Large intestine (tissue), 12 donors: ENCODE data around the gene ID4. TPM values are rescaled to one million over a fixed set of nuclear protein-coding genes. Genes with fewer than 3 reads are reported as not detected.

Experiments used
- DNase-seq, 2 donors: peaks; one replicate each; pipeline versions ENCODE4 v3.0.0 to v3.0.0-alpha.2; 2013
- H3K27ac ChIP-seq: one replicate; pipeline ENCODE4 v1.5.1; 2013; ENCODE audit warnings: low read length
- H3K27me3 ChIP-seq: 2 replicates; pipeline ENCODE4 v1.6.1; 2013; ENCODE audit warnings: low read length; ENCODE audit not compliant: control insufficient read depth, insufficient read depth
- H3K36me3 ChIP-seq: 2 replicates; pipeline ENCODE4 v1.6.1; 2013; ENCODE audit warnings: low read length; ENCODE audit not compliant: control insufficient read depth, insufficient read depth
- H3K4me1 ChIP-seq: one replicate; pipeline ENCODE4 v1.6.1; 2013; ENCODE audit warnings: low read length; ENCODE audit not compliant: control insufficient read depth, insufficient read depth
- H3K4me3 ChIP-seq: one replicate; pipeline ENCODE4 v1.5.1; 2013; ENCODE audit warnings: low read length
- H3K9me3 ChIP-seq: one replicate; pipeline ENCODE4 v1.6.1; 2013; ENCODE audit warnings: mild to moderate bottlenecking, low read depth, low read length, moderate library complexity; ENCODE audit not compliant: control insufficient read depth
- WGBS: methylation state at CpG from one replicate; pipeline ENCODE4 v1.1.5; 2013; ENCODE audit warnings: low lambda C conversion rate; ENCODE audit not compliant: insufficient coverage; 5-methylcytosine and 5-hydroxymethylcytosine counted together
- long read RNA-seq, 11 donors: transcript quantifications; one replicate each; lab custom pipeline, GENCODE V29; 2026
- polyA plus RNA-seq: library from polyadenylated mRNA; unstranded; fragments of 120-200 nt; gene quantifications from one replicate; pipeline ENCODE4 v1.2.1, GENCODE V29; 2013

The ID4 gene, protein sequence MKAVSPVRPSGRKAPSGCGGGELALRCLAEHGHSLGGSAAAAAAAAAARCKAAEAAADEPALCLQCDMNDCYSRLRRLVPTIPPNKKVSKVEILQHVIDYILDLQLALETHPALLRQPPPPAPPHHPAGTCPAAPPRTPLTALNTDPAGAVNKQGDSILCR
- polyA plus RNA-seq = 41.6 TPM
- long read RNA-seq, donor 1, partial matches to known transcripts = 0 of 2 reads
- long read RNA-seq, donor 1, other reads (novel, unspliced or antisense) = 0 of 2 reads
- long read RNA-seq, donor 2, transcript ID4-201 (3 exons, 2,344 nt) = major isoform, 11 of 11 reads
- long read RNA-seq, donor 2, partial matches to known transcripts = 0 of 11 reads
- long read RNA-seq, donor 2, other reads (novel, unspliced or antisense) = 0 of 11 reads
- long read RNA-seq, donor 3, transcript ID4-201 (3 exons, 2,344 nt) = major isoform, 17 of 17 reads
- long read RNA-seq, donor 3, partial matches to known transcripts = 0 of 17 reads
- long read RNA-seq, donor 3, other reads (novel, unspliced or antisense) = 0 of 17 reads
- long read RNA-seq, donor 4, partial matches to known transcripts = 0 of 2 reads
- long read RNA-seq, donor 4, other reads (novel, unspliced or antisense) = 0 of 2 reads
- long read RNA-seq, donor 5, transcript ID4-201 (3 exons, 2,344 nt) = major isoform, 18 of 26 reads
- long read RNA-seq, donor 5, partial matches to known transcripts = 8 of 26 reads
- long read RNA-seq, donor 5, other reads (novel, unspliced or antisense) = 0 of 26 reads
- long read RNA-seq, donor 6, transcript ID4-201 (3 exons, 2,344 nt) = major isoform, 15 of 15 reads
- long read RNA-seq, donor 6, partial matches to known transcripts = 0 of 15 reads
- long read RNA-seq, donor 6, other reads (novel, unspliced or antisense) = 0 of 15 reads
- long read RNA-seq, donor 7, transcript ID4-201 (3 exons, 2,344 nt) = major isoform, 17 of 17 reads
- long read RNA-seq, donor 7, partial matches to known transcripts = 0 of 17 reads
- long read RNA-seq, donor 7, other reads (novel, unspliced or antisense) = 0 of 17 reads
- long read RNA-seq, donor 8, transcript ID4-201 (3 exons, 2,344 nt) = major isoform, 11 of 11 reads
- long read RNA-seq, donor 8, partial matches to known transcripts = 0 of 11 reads
- long read RNA-seq, donor 8, other reads (novel, unspliced or antisense) = 0 of 11 reads
- long read RNA-seq, donor 9, transcript ID4-201 (3 exons, 2,344 nt) = major isoform, 14 of 22 reads
- long read RNA-seq, donor 9, partial matches to known transcripts = 8 of 22 reads
- long read RNA-seq, donor 9, other reads (novel, unspliced or antisense) = 0 of 22 reads
- long read RNA-seq, donor 10, transcript ID4-201 (3 exons, 2,344 nt) = major isoform, 16 of 16 reads
- long read RNA-seq, donor 10, partial matches to known transcripts = 0 of 16 reads
- long read RNA-seq, donor 10, other reads (novel, unspliced or antisense) = 0 of 16 reads
- long read RNA-seq, donor 11, transcript ID4-201 (3 exons, 2,344 nt) = major isoform, 16 of 16 reads
- long read RNA-seq, donor 11, partial matches to known transcripts = 0 of 16 reads
- long read RNA-seq, donor 11, other reads (novel, unspliced or antisense) = 0 of 16 reads

GRCh38 chr6:19836799-19837510 is at the start of gene ID4:
Gene ID4, plus strand, starts transcription at chr6:19837370. Its CDS starts 385 bp downstream, at chr6:19837755.
- peaks cover 3% of the 10 kb centered on the region for H3K9me3 ChIP-seq
- no peaks in the 10 kb centered on the region for H3K36me3 ChIP-seq
- H3K4me1 ChIP-seq = no peaks in the 10 kb centered on the region

GRCh38 chr6:19788686-19789085 is 48.5 kb upstream of the ID4 start:
- Histone ChIP-seq H3K4me1 (no peaks in the 10 kb centered on the region), H3K36me3 (no peaks in the 10 kb centered on the region), H3K9me3 (no peaks in the 10 kb centered on the region), H3K27ac (no peak overlapping the region), H3K27me3 (no peaks in the 10 kb centered on the region), H3K4me3 (no peak overlapping the region)
- no peak for DNase-seq
- 100% methylated on average over 1 of the region's 1 CpG for WGBS

More at GRCh38 chr6:19836799-19837510, at the start of gene ID4:
- Histone ChIP-seq H3K27ac (peak within 1 kb of the TSS; percentile 71), H3K27me3 (peaks cover 49% of the 10 kb centered on the region), H3K4me3 (peak within 1 kb of the TSS; percentile 71)
- WGBS = no CpG with 5 or more reads among the region's 71 CpGs
- peak; percentile 80 to 89 for DNase-seq

DNA sequence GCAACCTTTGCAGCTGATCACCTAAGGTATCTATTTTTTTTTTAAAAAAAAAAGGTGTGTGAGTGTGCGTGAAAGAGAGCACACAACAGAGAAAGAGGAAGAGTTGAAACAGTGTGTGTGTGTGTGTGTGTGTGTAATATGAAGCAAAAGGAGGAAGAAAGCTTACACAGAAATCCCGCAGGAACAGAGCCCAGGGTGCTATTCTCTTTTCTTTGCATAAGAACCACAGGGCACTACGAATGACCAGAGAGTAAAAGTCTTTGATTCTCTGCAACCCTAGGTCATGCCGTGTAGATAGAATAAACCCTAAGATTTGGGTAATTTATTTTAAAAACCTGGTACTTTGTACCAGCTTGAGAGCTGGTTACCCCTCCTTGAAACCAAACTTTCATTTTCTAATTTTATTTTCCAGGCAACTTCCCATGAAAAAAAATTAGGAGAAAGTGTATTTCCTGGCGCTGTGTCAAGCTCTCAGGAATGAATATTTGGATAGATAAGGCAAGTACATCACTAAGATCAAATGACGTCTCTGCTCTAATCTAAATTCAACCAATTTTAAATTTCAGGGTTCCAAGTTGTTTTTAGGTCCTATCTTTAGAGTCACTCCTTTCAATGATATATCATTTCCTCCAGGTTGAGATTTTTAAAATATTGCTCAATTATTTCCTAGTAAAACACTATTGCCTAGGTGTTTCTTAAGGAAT is 47.9 kb upstream of the ID4 start:
- WGBS = 78% methylated on average over 1 of the region's 6 CpGs

DNA sequence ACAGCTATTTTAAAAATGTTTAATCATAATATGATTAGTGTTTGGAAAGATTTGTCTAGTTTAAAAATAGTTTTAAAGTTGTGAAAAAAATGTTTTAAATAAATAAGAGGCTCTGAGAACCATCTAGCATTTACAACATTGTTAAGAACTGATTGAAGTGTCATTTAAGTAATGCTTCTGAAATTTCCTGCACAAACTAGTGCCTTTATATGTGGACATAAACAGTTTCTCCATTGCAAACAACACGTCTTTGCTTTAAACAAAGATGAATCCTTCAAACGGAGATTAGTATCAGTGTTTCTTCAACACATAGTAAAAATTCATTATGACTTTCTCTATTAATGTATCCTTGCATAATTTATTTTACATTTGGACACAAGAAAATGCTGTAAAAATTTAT is 45.9 kb upstream of the ID4 start:
- Histone ChIP-seq H3K4me1 (no peaks in the 10 kb centered on the region), H3K27ac (no peak overlapping the region), H3K4me3 (no peak overlapping the region), H3K9me3 (no peaks in the 10 kb centered on the region), H3K27me3 (no peaks in the 10 kb centered on the region), H3K36me3 (no peaks in the 10 kb centered on the region)
- no peak for DNase-seq
- 40% methylated on average over 1 of the region's 2 CpGs for WGBS

More for the DNA sequence above, 47.9 kb upstream of the ID4 start:
- Histone ChIP-seq H3K4me1 (no peaks in the 10 kb centered on the region), H3K27me3 (no peaks in the 10 kb centered on the region), H3K9me3 (no peaks in the 10 kb centered on the region), H3K27ac (no peak overlapping the region), H3K36me3 (no peaks in the 10 kb centered on the region), H3K4me3 (no peak overlapping the region)
- DNase-seq = no peak

DNA sequence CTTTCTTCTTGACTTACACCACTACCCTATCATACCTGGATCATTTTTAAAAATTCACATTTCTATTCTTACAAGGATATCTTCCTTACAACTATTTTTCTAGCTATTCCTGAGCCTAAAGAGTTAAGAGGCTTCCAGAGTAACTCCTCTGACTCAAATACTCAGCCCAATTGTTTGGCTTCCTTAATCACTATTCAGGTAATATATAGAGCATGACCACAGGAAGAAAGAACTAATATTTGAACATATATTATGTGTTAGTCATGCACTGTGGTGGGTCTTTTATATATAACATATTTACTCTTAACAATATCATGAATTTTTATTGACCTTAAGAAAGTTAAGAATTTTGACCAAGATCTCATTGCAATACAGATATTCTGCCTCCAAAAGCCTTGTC is 42.0 kb upstream of the ID4 start:
- H3K4me1 ChIP-seq = no peaks in the 10 kb centered on the region
- H3K27ac ChIP-seq = no peak overlapping the region
- DNase-seq = no peak
- H3K27me3 ChIP-seq = no peaks in the 10 kb centered on the region
- no peaks in the 10 kb centered on the region for H3K36me3 ChIP-seq
- peaks cover 2% of the 10 kb centered on the region for H3K9me3 ChIP-seq
- no peak overlapping the region for H3K4me3 ChIP-seq

GRCh38 chr6:19796452-19796851 is 40.7 kb upstream of the ID4 start:
- Histone ChIP-seq H3K4me1 (no peaks in the 10 kb centered on the region), H3K27ac (no peak overlapping the region), H3K36me3 (no peaks in the 10 kb centered on the region), H3K9me3 (peaks cover 2% of the 10 kb centered on the region), H3K4me3 (no peak overlapping the region), H3K27me3 (no peaks in the 10 kb centered on the region)
- no CpG with 5 or more reads among the region's 2 CpGs for WGBS
- DNase-seq = no peak

- no CpG with 5 or more reads among the region's 1 CpG for WGBS
- no peak for DNase-seq
- peaks cover 2% of the 10 kb centered on the region for H3K9me3 ChIP-seq
- H3K27me3 ChIP-seq = no peaks in the 10 kb centered on the region
- no peak overlapping the region for H3K27ac ChIP-seq
- no peaks in the 10 kb centered on the region for H3K4me1 ChIP-seq
- H3K36me3 ChIP-seq = no peaks in the 10 kb centered on the region
- no peak overlapping the region for H3K4me3 ChIP-seq
Measured at GRCh38 chr6:19798362-19798761, 38.8 kb upstream of the ID4 start.

DNA sequence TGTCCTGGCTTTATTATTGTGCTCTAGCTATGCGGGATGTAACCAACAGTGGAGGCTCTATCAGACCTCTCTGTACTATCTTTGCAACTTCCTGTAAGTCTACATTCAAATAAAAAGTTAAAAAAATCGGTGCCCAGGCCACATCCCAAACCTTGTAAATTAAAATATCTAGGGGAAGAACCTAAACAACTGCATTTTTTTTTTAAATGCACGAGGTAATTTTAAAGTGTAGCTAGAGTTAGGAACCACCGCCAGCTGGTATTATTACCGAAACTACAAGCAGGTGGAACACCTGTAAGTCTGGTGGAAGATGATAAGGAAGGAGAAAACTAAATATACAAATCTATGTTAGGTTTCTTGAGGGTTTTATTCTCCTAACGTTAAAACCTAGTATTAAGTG is 34.5 kb upstream of the ID4 start:
- Histone ChIP-seq H3K4me1 (peaks cover 4% of the 10 kb centered on the region), H3K27ac (no peak overlapping the region), H3K36me3 (no peaks in the 10 kb centered on the region), H3K4me3 (no peak overlapping the region), H3K27me3 (no peaks in the 10 kb centered on the region), H3K9me3 (peaks cover 7% of the 10 kb centered on the region)
- DNase-seq = peak in 1 of 2 donors; percentile 15
- WGBS = 20% methylated on average over 1 of the region's 6 CpGs
